H1 (cell line): ENCODE results near the gene CNTN5. TPM values are rescaled to one million over a fixed set of nuclear protein-coding genes. Genes with fewer than 3 reads are reported as not detected.

ENCODE experiments used
- CTCF ChIA-PET: fragments of 300-600 bp; sonication (Branson Sonifier 250); formaldehyde crosslinking; loops from one replicate; lab custom pipeline; 2021; ENCODE audit not compliant: partially characterized antibody; lab: Charles Lee
- POLR2A ChIA-PET: fragments of 300-600 bp; sonication (Branson Sonifier 250); formaldehyde crosslinking; loops from one replicate; lab custom pipeline; 2021; ENCODE audit warnings: inconsistent platforms; ENCODE audit not compliant: partially characterized antibody; lab: Charles Lee
- DNase-seq, 2 experiments: peaks; one replicate each; pipeline versions ENCODE4 v3.0.0 to v3.0.0-alpha.2; 2010 to 2022; ENCODE audit warnings: low spot score in 2 of 2, low read depth in 1 of 2, mixed read lengths in 1 of 2
- FAIRE-seq: peaks from 2 replicates; lab custom pipeline; 2011; peaks lifted over from hg19 to GRCh38; lab: Jason Lieb, UNC
- H2AFZ ChIP-seq: 2 replicates; pipeline ENCODE4 v1.8.1; 2012; ENCODE audit warnings: low read length, inconsistent platforms
- H2AK5ac ChIP-seq: 2 replicates; pipeline ENCODE4 v1.6.1; 2013; ENCODE audit warnings: low read depth, low read length
- H2BK120ac ChIP-seq: replicated peaks from 2 replicates; pipeline ENCODE3; 2013; ENCODE audit warnings: low read depth, low read length, inconsistent platforms
- H2BK12ac ChIP-seq: 2 replicates; pipeline ENCODE4 v1.6.1; 2013; ENCODE audit warnings: low read depth, low read length
- H2BK15ac ChIP-seq: 2 replicates; pipeline ENCODE4 v1.6.1; 2013; ENCODE audit warnings: low read length
- H2BK20ac ChIP-seq: 2 replicates; pipeline ENCODE4 v1.6.1; 2013; ENCODE audit warnings: low read length
- H2BK5ac ChIP-seq: 2 replicates; pipeline ENCODE4 v1.6.1; 2013; ENCODE audit warnings: low read depth, low read length
- H3K14ac ChIP-seq: 2 replicates; pipeline ENCODE4 v1.6.1; 2013; ENCODE audit warnings: inconsistent platforms; ENCODE audit not compliant: insufficient read length
- H3K18ac ChIP-seq: 2 replicates; pipeline ENCODE4 v1.6.1; 2013; ENCODE audit warnings: low read length; ENCODE audit errors: extremely low read depth
- H3K23ac ChIP-seq: 2 replicates; pipeline ENCODE4 v1.6.1; 2013; ENCODE audit warnings: inconsistent platforms; ENCODE audit not compliant: insufficient read length
- H3K23me2 ChIP-seq: 2 replicates; pipeline ENCODE4 v1.6.1; 2013; ENCODE audit warnings: low read depth, low read length
- H3K27ac ChIP-seq: 2 replicates; pipeline ENCODE4 v1.6.1; 2011; ENCODE audit warnings: low read depth, low read length, inconsistent platforms
- H3K27me3 ChIP-seq, 4 experiments: replicated peaks in 1 of 4; 1 replicate in 1 of 4; 2 replicates in 3 of 4; pipeline versions ENCODE4 v1.6.1 to v1.8.1; 2011 to 2013; ENCODE audit warnings: low read length in 3 of 4, mild to moderate bottlenecking in 3 of 4, inconsistent platforms in 2 of 4, mixed read lengths in 2 of 4, moderate library complexity in 1 of 4; ENCODE audit not compliant: control insufficient read depth in 3 of 4, insufficient read depth in 3 of 4; ENCODE audit errors: extremely low read depth in 1 of 4
- H3K36me3 ChIP-seq, 4 experiments: 2 replicates each; pipeline versions ENCODE4 v1.6.1 to v1.8.1; 2011 to 2013; ENCODE audit warnings: mild to moderate bottlenecking in 4 of 4, low read length in 3 of 4, moderate library complexity in 2 of 4, control low read depth in 1 of 4, inconsistent platforms in 1 of 4; ENCODE audit not compliant: insufficient read depth in 4 of 4, control insufficient read depth in 2 of 4
- H3K4ac ChIP-seq: replicated peaks from 2 replicates; pipeline ENCODE3; 2013; ENCODE audit warnings: low read length, low read depth, mixed read lengths, inconsistent platforms; ENCODE audit not compliant: insufficient read length
- H3K4me1 ChIP-seq, 4 experiments: replicated peaks in 1 of 4; 1 replicate in 1 of 4; 2 replicates in 3 of 4; pipeline versions ENCODE4 v1.6.1 to v1.8.1; 2011 to 2013; ENCODE audit warnings: low read length in 3 of 4, inconsistent platforms in 2 of 4, mixed read lengths in 1 of 4; ENCODE audit not compliant: insufficient read depth in 4 of 4, control insufficient read depth in 3 of 4
- H3K4me2 ChIP-seq, 2 experiments: 2 replicates each; pipeline versions ENCODE4 v1.6.1 to v1.8.1; 2011 to 2013; ENCODE audit warnings: low read depth in 2 of 2, low read length in 2 of 2, control low read depth in 1 of 2, inconsistent platforms in 1 of 2, mild to moderate bottlenecking in 1 of 2; ENCODE audit not compliant: insufficient read depth in 1 of 2
- H3K4me3 ChIP-seq, 4 experiments: fragments of 200-600, 300-600 bp in 1 of 4; sonication (generic), shearing (Covaris generic), sonication (Bioruptor Twin) in 1 of 4; 2 replicates each; pipeline versions ENCODE4 v1.5.1 to v1.8.1; 2011 to 2016; ENCODE audit warnings: low read length in 4 of 4, low read depth in 3 of 4, control low read depth in 2 of 4, inconsistent platforms in 2 of 4, mild to moderate bottlenecking in 2 of 4, mixed read lengths in 1 of 4, moderate library complexity in 1 of 4; ENCODE audit not compliant: insufficient read depth in 2 of 4; ENCODE audit errors: extremely low read depth in 1 of 4
- H3K56ac ChIP-seq: replicated peaks from 2 replicates; pipeline ENCODE3; 2013; ENCODE audit warnings: low read depth, mild to moderate bottlenecking, mixed read lengths, low read length, inconsistent platforms; ENCODE audit not compliant: insufficient read length
- H3K79me1 ChIP-seq: 2 replicates; pipeline ENCODE4 v1.6.1; 2013; ENCODE audit warnings: low read depth, low read length, control low read depth
- H3K79me2 ChIP-seq, 2 experiments: 2 replicates each; pipeline versions ENCODE4 v1.6.1 to v1.8.1; 2012 to 2013; ENCODE audit warnings: low read length in 2 of 2, mild to moderate bottlenecking in 2 of 2, inconsistent platforms in 1 of 2; ENCODE audit not compliant: insufficient read depth in 2 of 2, control insufficient read depth in 1 of 2
- H3K9ac ChIP-seq, 4 experiments: replicated peaks in 1 of 4; 1 replicate in 1 of 4; 2 replicates in 3 of 4; pipeline versions ENCODE4 v1.6.1 to v1.8.1; 2011 to 2013; ENCODE audit warnings: low read depth in 3 of 4, low read length in 3 of 4, control low read depth in 2 of 4, mild to moderate bottlenecking in 2 of 4, moderate library complexity in 2 of 4, inconsistent platforms in 1 of 4; ENCODE audit errors: extremely low read depth in 1 of 4
- H3K9me3 ChIP-seq, 2 experiments: 2 replicates each; pipeline versions ENCODE4 v1.6.1 to v1.8.1; 2012 to 2013; ENCODE audit warnings: mild to moderate bottlenecking in 2 of 2, moderate library complexity in 2 of 2, control low read depth in 1 of 2, inconsistent platforms in 1 of 2, low read depth in 1 of 2, low read length in 1 of 2, mixed read lengths in 1 of 2; ENCODE audit not compliant: insufficient read depth in 2 of 2
- H4K20me1 ChIP-seq, 2 experiments: replicated peaks in 1 of 2; 2 replicates each; pipeline versions ENCODE3 to v1.8.1; 2011 to 2013; ENCODE audit warnings: inconsistent platforms in 2 of 2, low read length in 2 of 2, mild to moderate bottlenecking in 1 of 2; ENCODE audit not compliant: insufficient read depth in 2 of 2, control insufficient read depth in 1 of 2
- H4K5ac ChIP-seq: 2 replicates; pipeline ENCODE4 v1.6.1; 2013; ENCODE audit warnings: low read length, low read depth, mixed read lengths, inconsistent platforms; ENCODE audit not compliant: insufficient read length
- H4K8ac ChIP-seq: 2 replicates; pipeline ENCODE4 v1.8.0; 2013; ENCODE audit warnings: mild to moderate bottlenecking, moderate library complexity, low read length, inconsistent platforms; ENCODE audit not compliant: insufficient read depth; ENCODE audit errors: extremely low read depth
- H4K91ac ChIP-seq: replicated peaks from 2 replicates; pipeline ENCODE3; 2013; ENCODE audit warnings: low read length, mixed read lengths, inconsistent platforms; ENCODE audit not compliant: insufficient read length
- CBX8 ChIP-seq: fragments of 300-800, 300-1000 bp; sonication (generic); IDR thresholded peaks from 2 replicates; pipeline ENCODE4 v1.7.1; 2016; ENCODE audit warnings: low read depth, low read length, borderline replicate concordance
- CHD2 ChIP-seq: IDR thresholded peaks from 2 replicates; pipeline ENCODE4 v1.6.1; 2012; ENCODE audit warnings: low read length, improper control_type of control experiment
- CTBP2 ChIP-seq: IDR thresholded peaks from 2 replicates; pipeline ENCODE4 v1.7.0; 2011; ENCODE audit warnings: borderline replicate concordance, mild to moderate bottlenecking, moderate library complexity, mixed read lengths, low read length; ENCODE audit not compliant: insufficient read depth, insufficient read length
- HDAC2 ChIP-seq, 2 experiments: fragments of 300-600 bp in 1 of 2; sonication (generic) in 1 of 2; IDR thresholded peaks; 2 replicates each; pipeline ENCODE4 v1.6.1; 2011 to 2012; ENCODE audit warnings: low read depth in 2 of 2, low read length in 2 of 2, mild to moderate bottlenecking in 2 of 2, moderate library complexity in 2 of 2, borderline replicate concordance in 1 of 2, inconsistent platforms in 1 of 2
- JUND ChIP-seq: IDR thresholded peaks from 2 replicates; pipeline ENCODE4 v1.6.1; 2011; ENCODE audit warnings: mild to moderate bottlenecking, improper control_type of control experiment, low read length
- KDM5A ChIP-seq: fragments of 200-600 bp; IDR thresholded peaks from 2 replicates; pipeline ENCODE4 v1.7.1; 2012; ENCODE audit warnings: mild to moderate bottlenecking, low read length, inconsistent platforms, mixed read lengths
- NRF1 ChIP-seq: IDR thresholded peaks from 2 replicates; pipeline ENCODE4 v1.6.1; 2011; ENCODE audit warnings: mild to moderate bottlenecking, low read depth, low read length, improper control_type of control experiment
- POU5F1 ChIP-seq: IDR thresholded peaks from 2 replicates; pipeline ENCODE4 v1.6.1; 2011; ENCODE audit warnings: low read depth, mild to moderate bottlenecking, low read length, moderate library complexity
- RAD21 ChIP-seq, 2 experiments: IDR thresholded peaks in 1 of 2; conservative IDR thresholded peaks in 1 of 2; 2 replicates each; pipeline ENCODE4 v1.6.1; 2011; ENCODE audit warnings: low read depth in 2 of 2, low read length in 2 of 2, improper control_type of control experiment in 1 of 2, inconsistent platforms in 1 of 2, mild to moderate bottlenecking in 1 of 2, moderate library complexity in 1 of 2
- RXRA ChIP-seq: IDR thresholded peaks from 2 replicates; pipeline ENCODE4 v1.6.1; 2011; ENCODE audit warnings: low read depth, mild to moderate bottlenecking, low read length, moderate library complexity; ENCODE audit not compliant: insufficient read depth
- SIX5 ChIP-seq: IDR thresholded peaks from 2 replicates; pipeline ENCODE4 v1.6.1; 2011; ENCODE audit warnings: mild to moderate bottlenecking, low read depth, low read length
- TAF1 ChIP-seq: IDR thresholded peaks from 2 replicates; pipeline ENCODE4 v1.6.1; 2011; ENCODE audit warnings: mild to moderate bottlenecking, low read depth, low read length
- TBP ChIP-seq: IDR thresholded peaks from 2 replicates; pipeline ENCODE4 v1.6.1; 2011; ENCODE audit warnings: low read depth, low read length, improper control_type of control experiment
- TCF12 ChIP-seq: IDR thresholded peaks from 2 replicates; pipeline ENCODE4 v1.6.1; 2011; ENCODE audit warnings: low read depth, mild to moderate bottlenecking, low read length
- ZNF274 ChIP-seq: IDR thresholded peaks from 2 replicates; pipeline ENCODE4 v1.7.0; 2012; ENCODE audit warnings: low read length, borderline replicate concordance; ENCODE audit errors: extremely low read depth
- WGBS, 2 experiments: shearing (Covaris generic) in 1 of 2; methylation state at CpG; one replicate each; pipeline versions ENCODE4 v1.1.6 to v1.1.7; 2013 to 2015; ENCODE audit warnings: low lambda C conversion rate in 2 of 2, mixed read lengths in 2 of 2, inconsistent platforms in 1 of 2, low coverage in 1 of 2, missing lambda C conversion rate in 1 of 2; ENCODE audit not compliant: insufficient replicate concordance in 2 of 2, insufficient coverage in 1 of 2, insufficient read length in 1 of 2; ENCODE audit errors: extremely low coverage in 1 of 2, missing lambda C conversion rate in 1 of 2; 5-methylcytosine and 5-hydroxymethylcytosine counted together
- polyA plus RNA-seq, 7 experiments: library from polyadenylated mRNA; depleted of rRNA in 3 of 7; stranded (reverse) in 5 of 7; unstranded in 2 of 7; fragments of >200 nt in 5 of 7; fragments of 200-250 nt in 2 of 7; gene quantifications; 1 replicate in 5 of 7; 2 replicates in 1 of 7; 4 replicates in 1 of 7; pipeline versions ENCODE4 v1.2.1 to v1.2.3, GENCODE V29; 2011 to 2013; ENCODE audit warnings: missing spikeins in 2 of 7, mixed read lengths in 2 of 7
- total RNA-seq: library from RNA; stranded (reverse); fragmentation: NEBNext Ultra II Directional; extraction: Animal tissue kit (Norgen Biotek cat#: 25700); gene quantifications from 2 replicates; pipeline ENCODE4 v1.2.1, GENCODE V29; 2021

CNTN5 gene
- total and polyA plus RNA-seq, 2 of the 8 experiments (the other 6 are each of a cell fraction or from before 2014, with no cell fraction given), result not detected

DNA sequence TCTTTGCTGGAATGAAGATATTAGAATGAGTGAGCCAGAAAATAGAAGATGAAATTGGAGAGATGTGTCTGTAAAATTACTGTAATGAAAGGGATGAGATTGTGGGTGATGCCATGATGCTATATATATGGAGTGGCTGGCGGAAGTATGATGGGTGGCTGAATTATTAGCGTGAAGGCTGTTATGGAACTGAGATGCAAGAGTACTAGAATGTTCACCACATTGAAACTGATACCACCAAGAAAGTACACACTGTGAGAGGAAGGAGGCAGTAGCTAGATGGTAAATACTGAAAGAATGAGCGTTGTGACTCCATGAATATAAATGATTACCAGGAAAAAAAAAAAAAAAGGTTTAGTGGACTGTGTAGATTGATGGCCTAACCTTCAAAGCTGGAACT lies 411.9 kb downstream of the CNTN5 start:
- Histone ChIP-seq H3K18ac (no peak overlapping the region), H3K9ac (no peak overlapping the region), H3K27me3 (no peaks in the 10 kb centered on the region), H3K23ac (no peak overlapping the region), H2AFZ (no peak overlapping the region), H3K27ac (no peak overlapping the region), H4K91ac (no peak overlapping the region), H3K9me3 (no peaks in the 10 kb centered on the region), H3K56ac (no peak overlapping the region), H2BK20ac (no peak overlapping the region), H3K4ac (no peak overlapping the region), H2BK5ac (no peak overlapping the region), H2BK15ac (no peak overlapping the region), H2BK120ac (no peak overlapping the region), H4K8ac (no peak overlapping the region), H4K20me1 (no peaks in the 10 kb centered on the region), H3K36me3 (no peaks in the 10 kb centered on the region), H3K23me2 (peaks cover 2% of the 10 kb centered on the region; the same call in 1 of the 2 replicates), H3K4me2 (no peak overlapping the region), H3K4me3 (no peak overlapping the region), H3K79me2 (no peaks in the 10 kb centered on the region), H3K14ac (no peak overlapping the region), H2AK5ac (no peak overlapping the region; the same call in 1 of the 2 replicates), H2BK12ac (no peak overlapping the region), H3K79me1 (no peaks in the 10 kb centered on the region), H4K5ac (no peak overlapping the region), H3K4me1 (peaks cover 0 to 3% (median under 1%) of the 10 kb centered on the region in 4 experiments; a peak in 2 of 7 replicates)
- TF ChIP-seq CTBP2, result no peak
- no peak for TF ChIP-seq TAF1
- no peak for TF ChIP-seq NRF1
- TF ChIP-seq KDM5A, result no peak
- TF ChIP-seq HDAC2 (IDR thresholded peaks at IDR 0.05; ENCODE audit: borderline replicate concordance in 1 of 2, low read depth in 2 of 2, low read length in 2 of 2), result no peak
- TF ChIP-seq TCF12, result no peak
- no peak for TF ChIP-seq CBX8
- TF ChIP-seq RAD21 (IDR thresholded peaks at IDR 0.05 in 1 of 2, conservative IDR thresholded peaks at IDR 0.05 in 1 of 2; ENCODE audit: low read depth in 2 of 2, low read length in 2 of 2), result no peak
- TF ChIP-seq CHD2, result no peak
- no peak for TF ChIP-seq JUND
- no peak for TF ChIP-seq ZNF274
- no peak for TF ChIP-seq RXRA
- no peak for TF ChIP-seq SIX5
- TF ChIP-seq TBP, result no peak
- TF ChIP-seq POU5F1, result no peak
- WGBS, 2 experiments, result 94% methylated on average over 3 of the region's 3 CpGs; no CpG with 5 or more reads in 1 of the 2 experiments
- ChIA-PET POLR2A (interaction anchor here (1.2 kb wide), 1 partner anchor 12 kb away, joined by 4 read pairs; no protein-coding TSS in a partner anchor), CTCF (no interaction called here)
- no peak for DNase-seq
- FAIRE-seq, result no peak
